Fibroblast of skin of abdomen (primary cell): ENCODE measurements around the gene SETSIP.
"Not testable (repeated sequence)": the region's sequence is repeated elsewhere in the genome, so short reads cannot be mapped to it uniquely, and the experiment has no call there.

Experiments
- DNase-seq: peaks from one replicate; pipeline ENCODE4 v3.0.0-alpha.2; 2013

Gene SETSIP

DNA sequence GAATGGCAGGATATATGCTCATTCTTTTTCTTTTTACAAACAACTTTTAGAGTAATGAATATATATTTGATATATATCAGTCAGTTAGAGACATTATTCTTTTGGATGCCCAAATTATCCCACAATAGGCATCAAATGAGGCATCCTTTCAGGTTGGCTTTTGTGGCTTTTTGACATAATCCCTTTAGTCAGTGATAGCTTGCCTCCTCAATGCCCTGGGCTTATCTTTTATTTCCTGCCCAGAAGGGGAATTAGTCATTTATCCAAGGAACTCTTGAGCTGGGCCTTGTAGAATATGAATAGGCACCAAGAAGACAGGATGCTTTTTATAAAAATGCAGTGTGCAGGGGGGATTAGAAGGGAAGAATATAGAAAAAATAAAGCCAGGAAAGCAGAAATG lies 23.3 kb downstream of the SETSIP start:
- DNase-seq: no peak

DNA sequence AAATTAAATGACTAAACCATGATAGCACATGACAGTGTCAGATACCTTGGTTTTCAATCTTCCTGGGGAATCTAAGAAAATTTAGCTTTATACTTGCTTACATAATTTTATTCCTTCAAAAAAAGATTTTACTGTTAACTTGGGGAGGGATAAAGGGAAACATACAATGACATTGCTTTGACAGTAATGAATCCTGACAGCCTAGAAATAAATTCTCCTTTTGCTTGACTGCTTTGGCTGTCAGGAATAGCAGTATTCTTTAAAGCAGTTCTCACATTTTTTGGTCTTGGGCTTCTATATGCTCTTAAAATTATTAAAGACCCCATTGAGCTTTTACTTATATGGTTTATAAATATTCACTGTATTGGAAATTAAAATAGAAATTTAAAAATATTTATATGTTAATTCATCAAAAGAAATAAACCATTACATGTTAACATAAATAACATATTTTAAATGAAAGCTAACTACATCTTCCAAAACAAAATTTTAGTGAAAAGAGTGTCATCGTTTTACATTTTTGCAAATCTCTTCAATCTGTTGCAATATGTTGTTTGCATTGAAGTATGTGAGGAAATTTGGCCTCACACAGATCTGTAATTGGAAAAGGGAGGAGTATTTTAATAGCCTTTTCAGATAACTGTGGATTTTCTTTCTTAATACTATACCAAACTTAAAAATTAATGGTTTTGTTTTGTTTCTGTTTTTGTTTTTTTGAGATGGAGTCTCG lies 29.3 kb downstream of the SETSIP start:
- DNase-seq: no peak

GRCh38 chr1:92043621-92044020 lies 31.6 kb downstream of the SETSIP start:
- no peak for DNase-seq

DNA sequence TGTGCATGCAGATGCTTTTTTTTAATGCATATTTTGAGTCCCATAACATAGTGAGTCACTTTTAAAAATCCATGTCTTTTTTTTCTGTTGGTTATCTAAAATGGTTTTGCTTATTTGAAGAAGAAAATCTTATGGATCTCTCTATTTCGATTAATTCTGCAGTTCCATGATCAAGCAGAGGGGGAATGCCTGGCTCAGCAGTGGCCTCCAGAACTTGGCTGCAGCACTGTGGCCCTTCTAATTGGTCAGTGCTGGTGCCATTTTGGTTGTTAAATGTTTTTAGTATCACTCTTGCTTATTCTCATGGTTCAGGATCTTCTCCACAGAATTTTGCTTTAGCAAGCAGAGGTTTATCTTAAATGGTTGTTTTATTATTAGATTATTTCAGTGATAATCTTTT lies 34.2 kb downstream of the SETSIP start:
- DNase-seq: no peak

GRCh38 chr1:92038695-92039346 lies 36.4 kb downstream of the SETSIP start:
- DNase-seq: no peak

DNA sequence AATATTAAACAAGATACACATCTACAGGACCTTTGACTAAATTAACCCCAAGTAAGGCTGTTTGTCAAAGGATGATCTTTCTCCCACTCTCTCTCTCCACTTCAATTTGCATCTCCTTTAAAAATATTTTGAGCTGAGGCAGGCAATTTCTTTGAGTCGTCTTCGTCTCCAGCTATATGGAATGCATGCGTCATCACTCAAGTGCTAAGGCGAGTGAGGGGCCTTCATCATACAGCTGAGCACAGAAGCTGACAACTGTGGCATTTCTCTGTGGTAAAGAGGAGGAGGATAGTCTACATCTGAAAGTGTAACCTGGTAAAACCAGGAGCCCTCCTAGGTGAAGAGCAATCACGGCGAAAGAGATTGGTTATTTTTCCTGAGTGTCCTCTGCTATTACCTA lies 37.8 kb downstream of the SETSIP start:
- DNase-seq: peak; percentile 76

DNA sequence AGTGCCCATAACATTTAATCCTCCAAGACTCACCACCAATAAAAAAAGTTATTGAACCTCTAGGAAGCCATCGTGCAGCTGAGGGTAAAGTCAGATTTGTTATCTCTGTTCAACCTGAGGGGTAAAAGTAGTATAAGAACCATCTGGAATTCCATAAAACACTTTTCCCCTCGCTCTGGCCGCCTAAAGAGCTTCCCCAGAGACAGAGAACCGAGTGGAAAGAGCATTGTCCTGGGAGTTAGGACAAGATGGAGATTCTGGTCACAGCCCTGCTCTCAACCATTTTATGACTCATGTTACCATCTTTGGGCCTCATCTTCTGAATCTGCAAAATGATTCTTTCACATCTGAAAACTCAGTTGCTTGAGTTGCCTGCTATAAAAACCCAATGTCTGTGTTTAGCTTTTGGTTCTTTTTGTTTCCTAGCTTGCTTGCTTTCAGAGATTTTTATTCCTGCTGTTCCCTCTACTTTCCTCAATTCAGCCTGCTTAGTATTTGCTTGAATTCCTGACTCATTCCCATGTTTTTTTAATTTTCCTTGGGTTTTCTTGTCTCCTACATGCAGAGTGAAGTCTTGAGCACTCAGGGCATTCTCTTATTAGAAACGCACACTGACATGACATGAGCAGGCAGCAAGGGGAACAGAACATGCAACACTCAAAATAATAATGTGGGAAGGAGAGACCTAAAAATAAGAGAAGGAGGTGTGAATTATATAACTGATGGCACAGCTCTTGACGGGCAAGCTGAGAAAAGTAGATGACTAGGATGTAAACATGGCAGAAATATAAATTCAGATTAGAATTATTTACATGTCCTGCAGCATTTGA lies 43.7 kb downstream of the SETSIP start:
- peak; percentile 45 for DNase-seq

DNA sequence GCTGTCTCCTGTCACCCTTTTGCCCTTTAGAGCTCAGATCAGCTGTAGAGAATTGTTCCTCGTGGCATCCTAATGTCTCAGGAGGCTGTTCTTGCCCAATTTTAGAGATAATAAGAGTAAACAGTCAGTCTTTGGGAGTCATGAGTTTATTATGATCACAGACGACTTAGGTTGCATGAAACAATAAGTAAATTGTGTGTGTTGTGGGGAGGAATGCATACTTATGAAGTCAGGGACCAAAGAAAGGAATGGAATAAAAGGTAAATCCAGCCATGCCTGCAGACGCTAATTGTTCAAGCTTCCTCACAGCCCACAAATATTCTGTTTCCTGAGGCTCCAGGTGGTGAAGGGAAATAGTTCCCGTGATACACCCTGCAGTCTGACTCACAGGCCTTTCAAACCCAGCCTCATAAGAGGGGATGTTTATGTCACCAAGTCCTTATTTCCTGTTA lies 44.5 kb downstream of the SETSIP start:
- DNase-seq: peak; percentile 25

DNA sequence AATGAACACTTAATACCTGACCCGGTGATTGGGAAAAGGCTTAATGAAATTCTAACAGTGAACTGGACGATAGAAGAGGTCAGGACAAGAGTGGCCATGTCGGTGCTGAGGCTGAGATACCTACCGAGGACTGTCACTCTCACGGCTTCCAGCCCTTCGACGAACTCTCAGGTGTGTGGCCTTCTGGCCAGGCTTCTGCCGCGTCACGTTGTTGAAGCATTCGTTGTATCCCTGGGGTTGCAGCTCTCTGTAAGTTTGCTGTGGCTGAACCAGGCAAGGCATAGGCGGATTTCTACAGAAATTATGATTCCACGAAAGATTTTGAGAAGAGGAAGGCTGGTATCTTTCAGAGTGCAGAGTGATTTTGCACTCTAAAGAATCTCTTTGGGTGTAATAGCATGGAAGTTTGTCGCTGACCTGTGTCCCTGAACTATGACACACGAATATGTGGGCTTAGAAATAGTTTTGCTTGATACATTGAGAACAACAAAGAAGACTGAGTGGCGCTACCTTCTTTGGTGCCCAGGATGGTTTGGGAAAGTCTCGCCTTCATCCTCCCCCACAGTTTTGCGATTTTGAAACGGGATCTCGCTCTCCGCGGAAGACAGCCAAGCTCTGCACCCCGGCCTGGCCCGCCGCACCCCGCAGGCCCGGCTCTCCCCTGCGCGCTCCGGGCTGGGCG lies 45.8 kb downstream of the SETSIP start:
- DNase-seq: no peak

- DNase-seq: no peak
Measured at GRCh38 chr1:92026806-92027205, 48.4 kb downstream of the SETSIP start.

DNA sequence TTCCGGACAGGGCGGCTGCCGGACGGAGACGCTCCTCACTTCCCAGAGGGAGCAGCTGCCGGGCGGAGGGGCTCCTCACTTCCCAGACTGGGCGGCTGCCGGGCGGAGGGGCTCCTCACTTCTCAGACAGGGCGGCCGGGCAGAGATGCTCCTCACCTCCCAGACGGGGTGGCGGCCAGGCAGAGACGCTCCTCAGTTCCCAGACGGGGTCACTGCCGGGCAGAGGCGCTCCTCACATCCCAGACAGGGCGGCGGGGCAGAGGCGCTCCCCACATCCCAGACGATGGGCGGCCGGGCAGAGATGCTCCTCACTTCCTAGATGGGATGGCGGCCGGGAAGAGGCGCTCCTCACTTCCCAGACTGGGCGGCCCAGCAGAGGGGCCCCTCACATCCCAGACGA lies 49.2 kb downstream of the SETSIP start:
- DNase-seq: not testable (repeated sequence)
